NB4 (cell line): ENCODE data around the gene PDE4A.
"Not testable (repeated sequence)": the region's sequence is repeated elsewhere in the genome, so short reads cannot be mapped to it uniquely, and the experiment has no call there.

Source experiments
- POLR2A ChIP-seq: IDR thresholded peaks from 2 replicates; pipeline ENCODE4 v1.6.1; 2011; ENCODE audit warnings: mild to moderate bottlenecking; ENCODE audit not compliant: insufficient read length; ENCODE audit errors: extremely low read depth
- TF ChIP-seq, protein P1 (sequence below): IDR thresholded peaks from one replicate; pipeline ENCODE4 v1.5.1; 2012; ENCODE audit warnings: low read depth, low read length

GRCh38 chr19:10462042-10462441 lies 41.7 kb downstream of the PDE4A start:
- TF ChIP-seq, protein P1, sequence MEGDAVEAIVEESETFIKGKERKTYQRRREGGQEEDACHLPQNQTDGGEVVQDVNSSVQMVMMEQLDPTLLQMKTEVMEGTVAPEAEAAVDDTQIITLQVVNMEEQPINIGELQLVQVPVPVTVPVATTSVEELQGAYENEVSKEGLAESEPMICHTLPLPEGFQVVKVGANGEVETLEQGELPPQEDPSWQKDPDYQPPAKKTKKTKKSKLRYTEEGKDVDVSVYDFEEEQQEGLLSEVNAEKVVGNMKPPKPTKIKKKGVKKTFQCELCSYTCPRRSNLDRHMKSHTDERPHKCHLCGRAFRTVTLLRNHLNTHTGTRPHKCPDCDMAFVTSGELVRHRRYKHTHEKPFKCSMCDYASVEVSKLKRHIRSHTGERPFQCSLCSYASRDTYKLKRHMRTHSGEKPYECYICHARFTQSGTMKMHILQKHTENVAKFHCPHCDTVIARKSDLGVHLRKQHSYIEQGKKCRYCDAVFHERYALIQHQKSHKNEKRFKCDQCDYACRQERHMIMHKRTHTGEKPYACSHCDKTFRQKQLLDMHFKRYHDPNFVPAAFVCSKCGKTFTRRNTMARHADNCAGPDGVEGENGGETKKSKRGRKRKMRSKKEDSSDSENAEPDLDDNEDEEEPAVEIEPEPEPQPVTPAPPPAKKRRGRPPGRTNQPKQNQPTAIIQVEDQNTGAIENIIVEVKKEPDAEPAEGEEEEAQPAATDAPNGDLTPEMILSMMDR = not testable (repeated sequence)
- not testable (repeated sequence) for TF ChIP-seq POLR2A
